Activated CD4-positive, CD25-positive, alpha-beta regulatory T cell (primary cell): ENCODE measurements around the gene IPCEF1.
A peak's percentile ranks its signal among the peaks of the same experiment; 100 is the strongest.
"Not testable (repeated sequence)": the region's sequence is repeated elsewhere in the genome, so short reads cannot be mapped to it uniquely, and the experiment has no call there.

Experiments
- DNase-seq, 4 experiments: peaks; one replicate each; lab custom pipeline; 2025; lab: John Stamatoyannopoulos, UW

IPCEF1 gene

DNA sequence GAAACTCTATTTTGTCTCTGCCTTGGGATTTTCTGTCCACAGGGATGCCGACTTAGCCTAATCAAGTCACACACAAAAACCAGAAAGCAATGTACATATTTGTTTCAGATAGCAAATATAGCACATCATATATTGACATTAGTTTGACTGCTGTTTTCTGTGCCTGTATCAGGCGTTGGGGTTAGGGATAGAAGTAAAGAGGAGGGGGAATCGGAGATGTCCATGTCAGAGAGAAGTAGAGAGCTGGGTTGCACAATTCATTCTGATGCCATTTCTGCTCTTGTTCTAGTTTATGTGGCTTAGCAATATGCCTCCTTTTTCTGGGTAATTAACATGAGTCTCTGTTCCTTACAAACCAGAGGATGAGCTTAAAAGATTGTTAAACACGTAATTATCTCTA lies 14.7 kb upstream of the IPCEF1 start:
- DNase-seq = no peak

DNA sequence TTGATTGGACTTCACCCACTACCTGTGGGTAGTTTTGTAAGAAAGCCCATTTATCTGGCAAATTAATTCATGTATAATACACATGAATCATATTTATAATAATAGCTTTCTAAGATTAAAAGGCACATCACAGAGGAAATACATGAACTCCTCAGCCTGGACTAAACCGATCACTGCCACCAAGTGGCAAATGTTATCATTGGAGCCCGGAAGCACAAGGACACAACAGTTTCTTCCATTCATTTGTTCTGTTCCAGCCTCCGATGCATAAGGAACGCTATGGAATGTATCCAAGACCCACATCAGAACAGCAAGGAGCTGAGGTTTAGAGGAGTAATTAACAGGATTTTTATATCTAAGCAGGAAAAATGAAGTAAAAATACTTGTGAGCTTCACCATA lies 13.9 kb upstream of the IPCEF1 start:
- DNase-seq = no peak

GRCh38 chr6:154367839-154368695 lies 11.5 kb upstream of the IPCEF1 start:
- no peak for DNase-seq

DNA sequence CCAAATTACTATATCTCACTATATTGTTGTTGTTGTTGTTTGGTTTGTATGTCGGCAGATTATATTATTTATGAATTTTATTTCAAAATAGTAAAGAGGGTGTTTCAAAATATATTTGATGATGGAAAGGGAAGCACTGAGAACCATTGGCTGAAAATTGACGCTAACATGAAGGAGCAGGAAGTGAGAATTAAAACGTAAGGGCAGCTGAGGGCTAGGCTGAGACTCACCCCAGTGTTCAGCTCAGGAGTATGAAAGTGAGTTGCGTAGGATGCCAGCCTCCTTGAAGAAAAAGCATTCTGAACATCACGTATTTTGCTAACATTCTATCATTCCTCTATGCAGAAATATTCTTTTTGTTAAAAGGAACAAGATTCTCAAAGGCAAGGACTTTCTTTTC lies 10.7 kb upstream of the IPCEF1 start:
- no peak for DNase-seq

DNA sequence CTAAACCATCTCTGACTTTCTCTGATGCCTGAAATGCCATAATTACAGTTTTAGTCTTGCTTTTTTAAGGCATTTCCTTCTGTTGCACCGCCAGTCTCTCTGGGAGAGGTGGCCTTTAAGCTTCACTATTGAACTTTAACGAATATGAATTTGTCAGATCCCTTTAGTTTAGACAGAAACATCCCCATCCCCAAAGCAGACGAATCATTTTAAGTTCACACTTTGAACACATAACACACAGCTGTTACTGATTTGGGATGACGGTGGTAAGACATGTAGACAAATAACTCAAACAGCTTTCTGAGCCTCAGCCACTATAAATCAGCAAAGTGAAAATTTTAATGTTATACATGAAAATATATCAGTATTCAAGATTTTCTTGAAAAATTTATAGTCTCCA lies 7.2 kb upstream of the IPCEF1 start:
- DNase-seq = no peak

DNA sequence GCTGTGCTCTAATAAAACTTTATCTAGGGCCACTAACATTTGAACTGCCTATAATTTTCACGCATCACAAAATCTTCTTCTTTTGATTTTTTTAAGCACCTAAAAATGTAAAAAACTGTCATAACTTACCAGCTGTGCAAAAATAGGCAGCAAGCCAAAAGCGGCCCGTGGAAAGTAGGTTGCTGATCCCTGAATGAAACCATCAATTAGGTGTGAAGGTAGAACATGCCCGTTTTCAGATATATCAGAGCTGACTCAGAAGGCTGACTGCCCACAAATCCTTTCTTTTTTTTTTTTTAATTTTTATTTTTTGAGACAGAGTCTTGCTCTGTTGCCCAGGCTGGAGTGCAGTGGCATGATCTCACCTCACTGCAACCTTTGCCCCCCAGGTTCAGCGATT lies 4.9 kb upstream of the IPCEF1 start:
- no peak for DNase-seq

- DNase-seq = no peak
Measured at GRCh38 chr6:154360476-154360875, 3.9 kb upstream of the IPCEF1 start.

DNA sequence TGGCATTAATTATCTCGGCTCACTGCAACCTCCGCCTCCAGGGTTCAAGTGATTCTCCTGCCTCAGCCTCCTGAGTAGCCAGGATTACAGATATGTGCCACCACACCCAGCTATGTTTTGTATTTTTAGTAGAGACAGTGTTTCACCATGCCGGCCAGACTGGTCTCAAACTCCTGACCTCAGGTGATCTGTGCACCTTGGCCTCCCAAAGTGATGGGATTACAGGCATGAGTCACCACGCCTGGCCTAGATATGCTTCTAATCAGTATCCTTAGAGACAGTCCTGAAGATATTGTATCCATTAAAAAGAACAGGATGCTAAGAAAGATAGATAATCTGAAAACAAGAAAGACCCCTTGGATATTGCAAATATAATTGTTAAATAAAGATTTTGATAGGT lies 3.1 kb upstream of the IPCEF1 start:
- no peak for DNase-seq

DNA sequence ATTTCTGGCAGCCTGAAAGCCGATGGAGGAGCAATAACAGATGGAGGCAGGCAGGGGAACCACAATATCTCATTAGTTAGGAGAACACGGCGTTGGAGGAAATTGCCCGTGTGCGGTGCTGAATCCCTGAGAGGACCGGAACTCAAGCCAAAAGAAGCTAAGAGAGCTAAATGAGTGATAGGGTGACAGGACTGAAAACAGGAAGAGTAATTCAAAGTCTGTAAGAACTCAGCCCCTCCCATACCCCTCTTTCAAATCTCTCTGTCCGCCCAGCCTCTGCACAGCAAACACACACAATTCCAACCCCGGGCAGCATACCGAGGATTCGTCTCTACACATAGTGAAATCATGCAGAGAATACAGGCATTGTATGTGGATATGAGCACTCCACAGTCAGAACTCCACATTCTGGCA lies 2.6 kb upstream of the IPCEF1 start:
- no peak for DNase-seq

- DNase-seq = no peak
Measured at GRCh38 chr6:154358019-154358545, 1.5 kb upstream of the IPCEF1 start.

DNA sequence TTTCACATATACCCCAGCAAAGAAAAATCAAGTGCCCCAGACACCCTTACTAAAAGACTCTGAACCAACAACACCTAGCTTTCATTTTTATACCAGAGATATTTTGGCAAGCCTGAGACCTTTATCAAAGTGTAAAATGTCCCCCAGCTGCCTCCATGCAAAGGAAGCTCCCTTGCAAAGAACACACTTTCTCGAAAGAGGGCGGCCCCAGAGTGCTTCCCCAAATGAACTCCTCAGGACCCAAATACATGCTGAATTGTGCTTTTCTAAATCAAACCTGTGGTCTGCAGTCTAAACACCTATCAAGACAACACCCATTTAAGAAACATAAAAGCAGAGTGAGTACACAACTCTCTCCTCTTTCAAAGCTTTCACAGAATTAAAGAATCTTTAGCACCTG lies 490 bp downstream of the IPCEF1 start:
- DNase-seq = no peak

DNA sequence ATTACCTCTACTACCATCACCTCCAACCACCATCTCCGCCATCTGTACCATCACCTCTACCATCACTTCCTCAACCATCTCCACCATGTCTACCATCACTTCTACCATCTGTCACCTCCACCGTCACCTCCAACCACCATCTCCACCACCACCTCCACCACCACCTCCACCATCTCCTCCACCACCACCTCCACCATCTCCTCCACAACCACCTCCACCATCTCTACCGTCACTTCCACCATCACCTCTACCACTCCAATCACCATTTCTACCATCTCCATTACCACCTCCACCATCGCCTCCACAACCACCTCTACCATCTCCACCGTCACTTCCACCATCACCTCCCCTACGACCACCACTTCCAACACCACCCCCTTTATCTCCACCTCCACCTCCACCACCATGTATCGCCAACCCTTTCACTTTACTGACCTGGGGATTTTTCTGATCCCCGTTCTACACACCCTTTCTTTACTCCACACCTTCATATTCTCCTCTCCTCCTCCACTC lies 2.3 kb downstream of the IPCEF1 start:
- DNase-seq = no peak

- DNase-seq = no peak
Measured at GRCh38 chr6:154353626-154354025, 3.0 kb downstream of the IPCEF1 start.

DNA sequence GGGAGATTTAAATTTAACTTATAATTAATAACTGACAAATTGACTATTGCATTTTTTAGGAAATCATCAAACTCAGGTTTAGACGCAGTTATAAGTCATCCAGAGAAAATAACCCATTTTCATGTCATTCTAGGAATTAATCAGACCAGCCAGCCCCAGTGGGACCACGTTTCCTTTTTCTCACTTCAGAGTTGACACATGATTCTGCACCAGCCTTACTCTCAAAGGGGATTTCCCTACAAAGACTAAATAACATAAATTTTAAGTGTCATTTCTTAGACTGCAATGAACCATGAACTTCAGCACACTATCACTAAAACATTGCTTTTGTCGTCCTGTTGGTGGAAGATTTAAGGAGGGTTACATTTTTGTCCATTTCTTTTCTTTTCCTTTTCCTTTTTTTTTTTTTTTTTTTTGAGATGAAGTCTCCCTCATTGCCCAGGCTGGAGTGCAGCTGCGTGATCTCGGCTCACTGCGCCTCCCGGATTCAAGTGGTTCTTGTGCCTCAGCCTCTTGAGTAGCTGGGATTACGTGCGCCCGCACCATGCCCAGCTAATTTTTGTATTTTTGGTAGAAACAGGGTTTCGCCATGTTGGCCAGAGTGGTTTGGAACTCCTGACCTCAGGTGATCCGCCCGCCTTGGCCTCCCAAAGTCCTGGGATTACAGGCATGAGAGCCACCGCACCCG lies 3.6 kb downstream of the IPCEF1 start:
- peak in 1 of 4 experiments; percentile 3 for DNase-seq

DNA sequence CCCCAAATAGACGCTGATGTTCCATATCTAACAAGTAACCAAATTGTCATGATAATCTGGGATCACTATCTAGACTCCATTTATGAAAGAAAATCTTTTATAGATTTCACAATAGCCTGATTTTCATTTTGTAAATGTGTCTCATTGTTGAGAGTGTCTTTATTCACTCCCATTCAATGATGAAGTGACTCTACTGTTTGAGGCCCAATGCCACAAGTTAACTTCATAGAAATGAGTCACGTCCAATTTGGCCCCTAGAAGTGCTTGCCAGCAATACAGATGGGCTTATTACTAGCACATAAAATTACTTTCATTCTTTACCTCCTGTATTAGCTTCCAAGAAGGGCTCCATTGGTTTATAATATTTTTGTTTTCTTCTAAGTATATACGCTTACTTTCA lies 6.3 kb downstream of the IPCEF1 start:
- no peak for DNase-seq

GRCh38 chr6:154347981-154348380 lies 8.6 kb downstream of the IPCEF1 start:
- no peak for DNase-seq

DNA sequence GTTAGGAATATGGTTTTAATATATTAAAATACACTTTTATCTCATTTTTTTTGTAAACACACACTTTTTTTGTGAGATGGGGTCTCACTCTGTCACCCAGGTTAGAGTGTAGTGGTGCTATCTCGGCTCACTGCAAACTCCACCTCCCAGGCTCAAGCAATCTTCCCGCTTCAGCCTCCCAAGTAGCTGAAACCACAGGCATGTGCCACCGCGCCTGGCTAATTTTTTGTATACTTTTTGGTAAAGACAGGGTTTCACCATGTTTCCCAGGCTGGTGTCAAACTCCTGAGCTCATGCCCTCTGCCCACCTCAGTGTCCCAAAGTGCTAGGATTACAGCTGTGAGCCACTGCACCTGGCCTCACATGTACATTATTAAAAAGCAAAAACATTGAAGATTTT lies 10.8 kb downstream of the IPCEF1 start:
- DNase-seq = no peak

DNA sequence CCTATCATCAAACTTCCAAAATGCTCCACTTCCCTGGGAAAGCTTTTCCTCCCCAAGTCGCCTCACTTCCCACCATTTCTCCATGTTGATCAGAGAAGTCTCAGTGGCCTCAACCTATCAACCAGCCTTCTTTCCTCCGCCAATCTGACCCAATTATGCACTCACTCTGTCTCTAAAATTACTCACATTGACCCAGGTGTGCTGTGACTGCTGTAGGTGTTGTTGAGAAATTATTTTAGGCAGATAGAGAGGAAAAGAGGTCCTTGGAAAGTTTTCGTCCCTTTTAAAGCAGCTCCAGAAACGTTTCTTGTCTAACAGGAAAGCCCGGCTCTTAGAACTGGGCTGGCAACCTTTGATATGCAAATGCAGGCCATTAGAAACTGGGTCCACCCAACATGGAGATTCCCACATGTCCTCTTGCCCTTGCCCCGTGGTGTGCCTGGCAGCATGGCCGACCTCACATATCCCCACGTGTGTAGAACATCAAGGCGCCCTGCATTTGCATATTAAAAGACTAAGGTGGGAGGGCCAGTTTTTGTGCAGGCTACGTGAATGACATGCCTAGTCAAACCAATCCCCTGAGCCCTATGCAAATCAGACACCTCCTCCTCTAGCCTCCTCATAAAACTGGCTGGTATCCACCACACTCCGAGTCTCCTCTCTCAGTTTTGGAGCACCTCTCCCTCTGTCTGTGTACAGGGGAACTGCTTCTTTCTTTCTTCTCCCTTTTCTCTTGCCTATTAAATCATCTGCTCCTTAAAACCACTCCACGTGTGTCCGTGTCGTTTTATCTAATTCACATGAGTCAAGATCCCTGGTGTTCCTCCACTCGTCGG lies 12.9 kb downstream of the IPCEF1 start:
- no peak for DNase-seq

DNA sequence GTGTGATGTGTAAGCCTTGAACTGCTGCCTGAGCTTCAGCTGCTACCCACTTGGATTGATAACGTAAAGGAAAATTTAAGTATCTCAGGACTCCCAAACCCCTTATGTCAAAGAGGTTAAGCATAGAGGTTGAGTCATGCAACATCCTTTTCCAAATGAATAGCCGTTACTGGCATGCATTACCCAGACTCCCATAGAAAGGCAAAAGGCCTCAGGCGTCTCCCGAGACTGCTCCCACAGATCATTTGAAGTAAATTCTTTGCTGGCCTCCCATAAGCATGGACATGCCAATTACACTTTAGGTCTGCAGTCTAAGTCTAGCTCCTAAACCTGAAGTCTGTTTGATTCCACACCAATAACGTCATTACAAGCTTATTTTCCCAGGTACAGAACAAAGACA lies 14.7 kb downstream of the IPCEF1 start:
- DNase-seq = no peak

- DNase-seq = no peak
Measured at GRCh38 chr6:154341336-154341735, 15.3 kb downstream of the IPCEF1 start.

DNA sequence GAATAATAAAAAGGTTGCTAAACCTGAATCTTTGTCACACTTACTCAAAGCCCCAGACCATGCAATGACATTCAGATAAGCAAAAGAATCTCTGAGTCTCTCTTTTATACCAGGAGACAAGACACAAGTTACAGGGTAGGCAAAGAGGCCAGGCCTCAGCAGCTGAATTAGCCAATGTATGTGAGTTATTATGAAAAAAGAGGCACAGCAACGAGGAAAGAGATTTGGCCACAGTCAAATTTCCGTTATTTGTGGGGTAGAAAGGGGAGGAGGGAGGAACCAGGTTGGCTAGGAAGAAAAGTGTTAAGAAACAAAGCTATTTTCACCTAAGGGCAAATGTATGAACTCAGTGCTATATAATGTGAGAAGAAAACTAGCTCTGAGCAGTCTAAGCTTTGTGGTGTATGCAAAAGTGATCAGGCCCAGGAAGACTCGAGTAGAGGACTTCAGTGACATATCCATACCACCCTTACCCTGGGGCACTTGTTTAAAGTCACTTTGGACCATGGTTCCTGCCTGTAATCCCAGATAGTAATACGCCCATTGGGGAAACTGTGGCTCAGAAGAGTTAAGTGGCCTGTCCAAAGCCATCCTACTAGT lies 19.1 kb downstream of the IPCEF1 start:
- DNase-seq = no peak

GRCh38 chr6:154334147-154334546 lies 22.5 kb downstream of the IPCEF1 start:
- DNase-seq = not testable (repeated sequence)
